NT2/D1 (cell line): ENCODE results near the gene NIM1K.

Source experiments
- DNase-seq: peaks from one replicate; pipeline ENCODE4 v3.0.0-alpha.2; 2011; ENCODE audit warnings: low read depth, low spot score
- H3K27me3 ChIP-seq: 2 replicates; pipeline ENCODE4 v1.6.0; 2011; ENCODE audit warnings: mild to moderate bottlenecking; ENCODE audit not compliant: insufficient read length, insufficient read depth
- H3K36me3 ChIP-seq: 2 replicates; pipeline ENCODE4 v1.6.1; 2011; ENCODE audit warnings: mild to moderate bottlenecking, low read length, mixed read lengths; ENCODE audit not compliant: insufficient read depth, insufficient read length
- H3K4me1 ChIP-seq: 2 replicates; pipeline ENCODE4 v1.5.1; 2011; ENCODE audit not compliant: insufficient read depth, insufficient read length
- H3K4me3 ChIP-seq: 2 replicates; pipeline ENCODE4 v1.5.1; 2011; ENCODE audit warnings: low read depth; ENCODE audit not compliant: insufficient read length
- H3K9ac ChIP-seq: 2 replicates; pipeline ENCODE4 v1.6.0; 2011; ENCODE audit warnings: low read depth; ENCODE audit not compliant: insufficient read length
- H3K9me3 ChIP-seq: 2 replicates; pipeline ENCODE4 v1.5.1; 2011; ENCODE audit warnings: mild to moderate bottlenecking, low read length; ENCODE audit not compliant: insufficient read depth
- SUZ12 ChIP-seq: IDR thresholded peaks from 2 replicates; pipeline ENCODE4 v1.6.1; 2011; ENCODE audit not compliant: insufficient read length, insufficient read depth; ENCODE audit errors: extremely low read depth
- YY1 ChIP-seq: IDR thresholded peaks from 2 replicates; pipeline ENCODE4 v1.6.1; 2011; ENCODE audit not compliant: insufficient read length, insufficient read depth
- ZNF274 ChIP-seq: IDR thresholded peaks from 2 replicates; pipeline ENCODE4 v1.6.1; 2011; ENCODE audit warnings: mild to moderate bottlenecking, low read depth, low read length

The NIM1K gene

GRCh38 chr5:43230707-43231106 lies 38.7 kb downstream of the NIM1K start:
- Histone ChIP-seq H3K9me3 (no peaks in the 10 kb centered on the region), H3K4me1 (no peaks in the 10 kb centered on the region), H3K27me3 (no peaks in the 10 kb centered on the region), H3K36me3 (no peaks in the 10 kb centered on the region), H3K9ac (no peak overlapping the region), H3K4me3 (no peak overlapping the region)
- no peak for DNase-seq
- TF ChIP-seq YY1, result no peak
- TF ChIP-seq SUZ12, result no peak
- TF ChIP-seq ZNF274, result no peak

- H3K36me3 ChIP-seq, result no peaks in the 10 kb centered on the region
- no peaks in the 10 kb centered on the region for H3K27me3 ChIP-seq
- no peak for DNase-seq
- no peaks in the 10 kb centered on the region for H3K4me1 ChIP-seq
- no peak overlapping the region for H3K9ac ChIP-seq
- TF ChIP-seq SUZ12 (no peak), ZNF274 (no peak), YY1 (no peak)
- H3K9me3 ChIP-seq, result no peaks in the 10 kb centered on the region
- no peak overlapping the region for H3K4me3 ChIP-seq
Observed at GRCh38 chr5:43231977-43232376, 40.0 kb downstream of the NIM1K start.

- no peak for DNase-seq
Observed at GRCh38 chr5:43232943-43233833, 41.2 kb downstream of the NIM1K start.

GRCh38 chr5:43233946-43234345 lies 41.9 kb downstream of the NIM1K start:
- Histone ChIP-seq H3K9ac (no peak overlapping the region), H3K36me3 (no peaks in the 10 kb centered on the region), H3K27me3 (no peaks in the 10 kb centered on the region), H3K4me3 (no peak overlapping the region), H3K9me3 (no peaks in the 10 kb centered on the region), H3K4me1 (no peaks in the 10 kb centered on the region)
- no peak for TF ChIP-seq YY1
- TF ChIP-seq SUZ12, result no peak
- TF ChIP-seq ZNF274, result no peak
- DNase-seq, result no peak

More at GRCh38 chr5:43232943-43233833, 41.2 kb downstream of the NIM1K start:
- no peaks in the 10 kb centered on the region for H3K9me3 ChIP-seq
- no peak overlapping the region for H3K9ac ChIP-seq
- no peaks in the 10 kb centered on the region for H3K36me3 ChIP-seq
- no peaks in the 10 kb centered on the region for H3K4me1 ChIP-seq
- no peaks in the 10 kb centered on the region for H3K27me3 ChIP-seq
- no peak overlapping the region for H3K4me3 ChIP-seq
- no peak for TF ChIP-seq YY1
- TF ChIP-seq SUZ12, result no peak
- no peak for TF ChIP-seq ZNF274

- H3K9me3 ChIP-seq, result no peaks in the 10 kb centered on the region
- no peaks in the 10 kb centered on the region for H3K27me3 ChIP-seq
- no peaks in the 10 kb centered on the region for H3K36me3 ChIP-seq
- no peak for DNase-seq
- H3K4me3 ChIP-seq, result no peak overlapping the region
- H3K4me1 ChIP-seq, result no peaks in the 10 kb centered on the region
- no peak overlapping the region for H3K9ac ChIP-seq
- TF ChIP-seq YY1 (no peak), SUZ12 (no peak), ZNF274 (no peak)
Observed at GRCh38 chr5:43236653-43237355, 44.8 kb downstream of the NIM1K start.

- H3K27me3 ChIP-seq, result no peaks in the 10 kb centered on the region
- no peak overlapping the region for H3K4me3 ChIP-seq
- no peaks in the 10 kb centered on the region for H3K9me3 ChIP-seq
- peaks cover 6% of the 10 kb centered on the region for H3K4me1 ChIP-seq
- no peak for DNase-seq
- no peaks in the 10 kb centered on the region for H3K36me3 ChIP-seq
- TF ChIP-seq SUZ12 (no peak), YY1 (no peak), ZNF274 (no peak)
- H3K9ac ChIP-seq, result no peak overlapping the region
Observed at GRCh38 chr5:43242196-43242595, 50.2 kb downstream of the NIM1K start.

- no peaks in the 10 kb centered on the region for H3K36me3 ChIP-seq
- H3K4me3 ChIP-seq, result no peak overlapping the region
- no peaks in the 10 kb centered on the region for H3K27me3 ChIP-seq
- no peak for TF ChIP-seq ZNF274
- no peak for TF ChIP-seq YY1
- no peak for TF ChIP-seq SUZ12
- H3K9me3 ChIP-seq, result no peaks in the 10 kb centered on the region
- peaks cover 6% of the 10 kb centered on the region for H3K4me1 ChIP-seq
- no peak for DNase-seq
- no peak overlapping the region for H3K9ac ChIP-seq
Observed at GRCh38 chr5:43243270-43243669, 51.2 kb downstream of the NIM1K start.
